A549 (cell line): ENCODE measurements around the gene MARVELD2. TPM values are rescaled to one million over a fixed set of nuclear protein-coding genes. Genes with fewer than 3 reads are reported as not detected.
"Not testable (repeated sequence)": the region's sequence is repeated elsewhere in the genome, so short reads cannot be mapped to it uniquely, and the experiment has no call there.

ENCODE experiments used
- ATAC-seq, 2 experiments: fragments of 200-7000 bp in 1 of 2; fragments of >200 bp in 1 of 2; cut with Nextera tagmentation in 1 of 2; cut with Tn5 transposase in 1 of 2; 3 replicates each; pipeline versions ENCODE4 v1.8.0 to v1.9.1; 2018 to 2020; ENCODE audit warnings: mild to moderate bottlenecking in 1 of 2, moderate library complexity in 1 of 2
- CTCF ChIA-PET: fragments of 300-600 bp; sonication (Branson Sonifier 250); formaldehyde crosslinking; extraction: SDS; loops from one replicate; lab custom pipeline; 2021; ENCODE audit warnings: antibody characterized with exemption, inconsistent platforms; lab: Yijun Ruan, JAX
- POLR2A ChIA-PET: fragments of 350-600 bp; formaldehyde crosslinking; extraction: SDS; loops from one replicate; lab custom pipeline; 2021; ENCODE audit warnings: antibody characterized with exemption, inconsistent platforms; lab: Yijun Ruan, JAX
- DNase-seq, 2 experiments: peaks; one replicate each; pipeline versions ENCODE4 v3.0.0 to v3.0.0-alpha.2; 2011 to 2016; ENCODE audit warnings: low read depth in 1 of 2, low spot score in 1 of 2
- FAIRE-seq: peaks from 2 replicates; lab custom pipeline; 2011; peaks lifted over from hg19 to GRCh38; lab: Jason Lieb, UNC
- H3K27ac ChIP-seq, 2 experiments: fragments of >200 bp; sonication (Bioruptor Twin); formaldehyde crosslinking; 3 replicates each; pipeline ENCODE4 v1.5.1; 2016 to 2017
- H3K4me1 ChIP-seq: fragments of >200 bp; sonication (Bioruptor Twin); formaldehyde crosslinking; 3 replicates; pipeline ENCODE4 v1.6.1; 2016
- H3K4me2 ChIP-seq: fragments of >200 bp; sonication (Bioruptor Twin); formaldehyde crosslinking; 3 replicates; pipeline ENCODE4 v1.6.1; 2016
- H3K4me3 ChIP-seq: fragments of >200 bp; sonication (Bioruptor Twin); formaldehyde crosslinking; 3 replicates; pipeline ENCODE4 v1.5.1; 2016
- H3K9me3 ChIP-seq: fragments of >200 bp; sonication (Bioruptor Twin); formaldehyde crosslinking; 3 replicates; pipeline ENCODE4 v1.6.1; 2016
- CBX2 ChIP-seq: fragments of 200-600 bp; sonication (generic); IDR thresholded peaks from 2 replicates; pipeline ENCODE4 v1.6.1; 2016; ENCODE audit warnings: low read depth, mild to moderate bottlenecking, borderline replicate concordance
- CEBPB ChIP-seq, 2 experiments: fragments of >200 bp in 1 of 2; sonication (Bioruptor Twin) in 1 of 2; formaldehyde crosslinking in 1 of 2; IDR thresholded peaks; 2 replicates each; pipeline ENCODE4 v1.6.1; 2012 to 2016
- CHD2 ChIP-seq: fragments of 150-350 bp; IDR thresholded peaks from 2 replicates; pipeline ENCODE4 v1.6.1; 2014; ENCODE audit warnings: low read length; ENCODE audit not compliant: partially characterized antibody
- CTCF ChIP-seq: fragments of >200 bp; sonication (Bioruptor Twin); formaldehyde crosslinking; IDR thresholded peaks from 3 replicates; pipeline ENCODE4 v1.5.1; 2016
- E2F6 ChIP-seq: IDR thresholded peaks from 2 replicates; pipeline ENCODE4 v1.6.1; 2012; ENCODE audit warnings: low read depth, borderline replicate concordance
- EHF ChIP-seq: fragments of 250-450 bp; sonication (Bioruptor Pico); IDR thresholded peaks from 2 replicates; pipeline ENCODE4 v1.5.0; 2020; ENCODE audit warnings: mild to moderate bottlenecking
- ELK1 ChIP-seq: fragments of 150-350 bp; IDR thresholded peaks from 2 replicates; pipeline ENCODE4 v1.6.1; 2014; ENCODE audit warnings: low read depth, mild to moderate bottlenecking, low read length
- EP300 ChIP-seq, 2 experiments: fragments of >200 bp; sonication (Bioruptor Twin); formaldehyde crosslinking; IDR thresholded peaks; 2 replicates in 1 of 2; 3 replicates in 1 of 2; pipeline ENCODE4 v1.6.1; 2016 to 2017
- FOSB ChIP-seq: fragments of 250-450 bp; sonication (Bioruptor Pico); IDR thresholded peaks from 2 replicates; pipeline ENCODE4 v1.5.0; 2020; ENCODE audit warnings: mild to moderate bottlenecking, moderate library complexity
- FOSL2 ChIP-seq, 2 experiments: fragments of 450-650 bp in 1 of 2; fragments of >200 bp in 1 of 2; sonication (Bioruptor Twin) in 1 of 2; formaldehyde crosslinking; IDR thresholded peaks; 2 replicates each; pipeline versions ENCODE4 v1.5.0 to v1.6.1; 2016 to 2020; ENCODE audit warnings: mild to moderate bottlenecking in 1 of 2, moderate library complexity in 1 of 2
- HES2 ChIP-seq: fragments of >200 bp; sonication (Bioruptor Twin); formaldehyde crosslinking; IDR thresholded peaks from 2 replicates; pipeline ENCODE4 v1.6.1; 2016
- HOXB5 ChIP-seq: fragments of 250-450 bp; sonication (Bioruptor Pico); IDR thresholded peaks from 2 replicates; pipeline ENCODE4 v1.5.0; 2020; ENCODE audit warnings: mild to moderate bottlenecking, moderate library complexity
- MAFK ChIP-seq: fragments of 450-650 bp; IDR thresholded peaks from 2 replicates; pipeline ENCODE4 v1.6.1; 2014; ENCODE audit not compliant: partially characterized antibody
- NPAS2 ChIP-seq: fragments of 250-450 bp; sonication (Bioruptor Pico); IDR thresholded peaks from 2 replicates; pipeline ENCODE4 v1.8.0; 2022; ENCODE audit warnings: mild to moderate bottlenecking, moderate library complexity, borderline replicate concordance
- RFX5 ChIP-seq: fragments of 450-650 bp; IDR thresholded peaks from 2 replicates; pipeline ENCODE4 v1.7.1; 2014; ENCODE audit warnings: antibody characterized with exemption, mild to moderate bottlenecking, moderate library complexity
- WGBS: methylation state at CpG from one replicate; pipeline ENCODE4 v1.1.6; 2017; ENCODE audit errors: missing lambda C conversion rate; 5-methylcytosine and 5-hydroxymethylcytosine counted together
- polyA plus RNA-seq, 4 experiments: library from polyadenylated mRNA; depleted of rRNA in 3 of 4; stranded (reverse); fragments of >200 nt; fragmentation: RNase III in 1 of 4; extraction: RNeasy Plus Mini Kit Qiagen cat#74134 plus additional on column Dnase treatment in 1 of 4; gene quantifications; 2 replicates in 3 of 4; 3 replicates in 1 of 4; pipeline ENCODE4 v1.2.3, GENCODE V29; 2011 to 2017

Gene MARVELD2
- polyA plus RNA-seq, 2 of the 4 experiments (the other 2 are of a cell fraction), result 2.3 to 10.2 TPM

DNA sequence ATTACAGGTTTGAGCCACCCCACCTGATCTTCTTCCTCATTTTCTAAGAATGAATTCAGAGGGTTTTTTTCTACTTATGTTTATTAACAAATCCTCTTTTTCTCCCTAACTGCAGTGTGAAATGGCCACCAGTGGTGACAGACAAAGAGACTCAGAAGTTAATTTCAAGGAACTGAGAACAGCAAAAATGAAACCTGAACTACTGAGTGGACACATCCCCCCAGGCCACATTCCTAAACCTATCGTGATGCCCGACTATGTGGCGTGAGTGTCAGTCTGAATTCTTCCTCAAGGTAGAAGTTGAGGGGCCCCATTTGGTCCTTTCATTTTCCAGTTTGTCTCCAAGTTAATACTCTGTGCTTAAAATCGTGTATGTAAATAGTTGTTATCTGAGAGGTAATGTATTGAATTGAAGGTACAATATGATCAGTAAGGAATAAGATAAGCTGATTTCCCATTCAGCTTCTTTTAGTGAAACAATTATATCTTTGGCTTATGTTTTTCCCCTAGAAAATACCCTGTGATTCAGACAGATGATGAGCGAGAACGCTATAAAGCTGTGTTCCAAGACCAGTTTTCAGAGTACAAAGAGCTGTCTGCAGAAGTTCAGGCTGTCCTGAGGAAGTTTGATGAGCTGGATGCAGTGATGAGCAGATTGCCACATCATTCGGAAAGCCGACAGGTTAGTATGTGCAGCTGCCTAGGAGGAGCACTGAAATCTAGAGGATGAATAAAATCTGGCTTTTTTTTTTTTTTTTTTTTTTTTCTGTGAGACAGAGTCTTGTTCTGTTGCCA, 17.7 kb downstream of the MARVELD2 start:
- ChIA-PET POLR2A (no interaction called here), CTCF (interaction anchor here (1.2 kb wide), 1 partner anchor 390 kb away, joined by 3 read pairs; no protein-coding TSS in a partner anchor)
- no peaks in the 10 kb centered on the region for H3K4me1 ChIP-seq
- H3K27ac ChIP-seq, result no peak overlapping the region
- no peak overlapping the region for H3K4me2 ChIP-seq
- H3K4me3 ChIP-seq, result no peak overlapping the region
- H3K9me3 ChIP-seq, result no peaks in the 10 kb centered on the region
- FAIRE-seq, result no peak
- DNase-seq, result no peak
- WGBS, result 78% methylated on average over 8 of the region's 8 CpGs
- ATAC-seq, result no peak; a peak in 1 of 6 replicates
- TF ChIP-seq RFX5 (no peak), CHD2 (no peak), NPAS2 (CRISPR knock-in tag) (no peak), HOXB5 (no peak), HES2 (no peak), EHF (CRISPR knock-in tag) (no peak), FOSB (CRISPR knock-in tag) (no peak), E2F6 (no peak), MAFK (no peak), ELK1 (no peak), CEBPB (IDR thresholded peaks at IDR 0.05) (no peak), EP300 (IDR thresholded peaks at IDR 0.05) (no peak), CTCF (no peak)

GRCh38 chr5:69435276-69435884, 20.5 kb downstream of the MARVELD2 start:
- ATAC-seq, FAIRE-seq, POLR2A ChIA-PET, CTCF ChIA-PET, H3K4me3 ChIP-seq, H3K4me2 ChIP-seq, H3K9me3 ChIP-seq, H3K27ac ChIP-seq, DNase-seq, H3K4me1 ChIP-seq: not testable (repeated sequence)
- WGBS, result 86% methylated on average over 5 of the region's 5 CpGs

DNA sequence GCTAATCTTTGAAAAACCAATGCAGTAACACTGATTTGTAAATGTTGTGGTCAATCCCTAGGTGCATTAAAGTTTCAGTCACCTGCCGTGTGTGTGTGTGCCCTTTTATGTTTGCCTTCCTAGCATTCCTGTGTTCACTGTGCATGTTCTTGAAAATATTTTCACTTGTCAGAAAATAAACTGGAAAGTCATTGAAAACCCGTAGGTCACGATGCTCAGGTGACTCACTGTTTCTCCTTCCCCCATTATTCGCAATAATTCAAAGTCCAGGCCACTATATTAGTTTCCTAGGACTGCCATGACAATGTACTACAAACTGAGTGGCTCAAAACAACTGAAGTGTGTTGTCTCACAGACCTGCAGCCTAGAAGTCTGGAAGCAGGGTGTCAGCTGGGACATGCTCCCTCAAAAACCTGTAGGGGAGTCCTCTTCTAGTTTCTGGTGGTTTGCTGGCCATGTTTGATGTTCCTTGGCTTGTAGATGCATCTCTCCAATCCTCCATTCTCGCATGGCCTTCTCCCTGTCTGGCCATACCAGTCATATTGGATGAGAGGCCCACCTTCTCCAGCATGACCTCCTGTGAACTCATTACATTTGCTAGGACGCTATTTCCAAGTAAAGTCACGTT, 29.3 kb downstream of the MARVELD2 start:
- H3K4me2 ChIP-seq, result no peak overlapping the region
- no peak overlapping the region for H3K4me3 ChIP-seq
- POLR2A ChIA-PET, result no interaction called here
- H3K27ac ChIP-seq, result no peak overlapping the region
- peaks cover 5% of the 10 kb centered on the region; the same call in 1 of the 3 replicates for H3K4me1 ChIP-seq
- no peaks in the 10 kb centered on the region for H3K9me3 ChIP-seq
- DNase-seq, result no peak
- 70% methylated on average over 7 of the region's 7 CpGs for WGBS
- TF ChIP-seq CBX2 (no peak), FOSL2 (IDR thresholded peaks at IDR 0.05) (no peak), FOSL2 (CRISPR knock-in tag; IDR thresholded peaks at IDR 0.05) (peak; percentile 27; the same call in 1 of the 2 replicates)
- TF ChIP-seq, all 56 proteins: peak for 1
- ATAC-seq, result peak in 1 of 2 experiments; percentile 21; a peak in 1 of 6 replicates
- CTCF ChIA-PET, result no interaction called here
- no peak for FAIRE-seq
